ENCODE measurements around the gene SLC25A11.

The SLC25A11 gene, protein sequence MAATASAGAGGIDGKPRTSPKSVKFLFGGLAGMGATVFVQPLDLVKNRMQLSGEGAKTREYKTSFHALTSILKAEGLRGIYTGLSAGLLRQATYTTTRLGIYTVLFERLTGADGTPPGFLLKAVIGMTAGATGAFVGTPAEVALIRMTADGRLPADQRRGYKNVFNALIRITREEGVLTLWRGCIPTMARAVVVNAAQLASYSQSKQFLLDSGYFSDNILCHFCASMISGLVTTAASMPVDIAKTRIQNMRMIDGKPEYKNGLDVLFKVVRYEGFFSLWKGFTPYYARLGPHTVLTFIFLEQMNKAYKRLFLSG

DNA sequence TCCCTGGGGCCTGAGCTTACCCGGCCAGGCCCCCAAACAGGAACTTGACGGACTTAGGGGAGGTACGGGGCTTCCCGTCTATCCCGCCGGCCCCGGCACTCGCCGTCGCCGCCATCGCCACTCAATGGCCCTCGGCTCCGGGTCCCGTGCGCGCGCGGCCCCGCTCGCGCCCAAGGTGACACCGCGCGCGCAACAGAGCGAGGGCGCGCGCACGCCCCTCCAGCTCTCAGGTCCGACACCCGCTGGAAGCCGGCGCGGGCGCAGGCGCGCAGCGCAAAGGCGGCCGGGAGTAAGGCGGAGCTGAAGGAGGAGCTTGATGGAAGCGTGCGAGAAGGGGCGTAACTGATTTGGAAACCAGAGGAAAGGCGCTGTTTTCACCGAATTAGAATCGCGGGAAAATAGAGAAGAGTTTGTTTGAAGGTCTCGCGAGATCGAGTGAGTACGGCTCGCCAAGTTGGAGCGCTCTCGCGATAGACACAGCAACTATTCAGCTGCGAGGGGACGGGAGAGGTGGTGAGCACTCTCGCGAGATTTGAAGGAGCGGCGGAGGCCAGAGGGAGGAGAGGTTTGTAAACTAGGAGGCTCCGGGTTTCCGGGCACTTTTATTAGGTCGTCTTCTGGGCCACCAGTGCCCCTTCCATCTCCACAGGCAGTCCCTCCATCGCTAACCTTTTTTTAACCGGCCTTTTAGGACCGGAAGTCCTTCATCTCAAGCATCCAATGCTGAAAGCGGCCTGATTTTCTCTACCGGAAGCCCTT lies at the start of gene SLC25A11, which contains the start of gene RNF167:
Gene SLC25A11, minus strand, starts transcription at position 251 of the 759 bp plus-strand sequence. Its CDS starts 136 bp downstream, at position 115.
Gene RNF167, plus strand, starts transcription at position 473 of the 759 bp plus-strand sequence. CDS start 642 bp downstream, outside the sequence.
- TF ChIP-seq, protein P1, sequence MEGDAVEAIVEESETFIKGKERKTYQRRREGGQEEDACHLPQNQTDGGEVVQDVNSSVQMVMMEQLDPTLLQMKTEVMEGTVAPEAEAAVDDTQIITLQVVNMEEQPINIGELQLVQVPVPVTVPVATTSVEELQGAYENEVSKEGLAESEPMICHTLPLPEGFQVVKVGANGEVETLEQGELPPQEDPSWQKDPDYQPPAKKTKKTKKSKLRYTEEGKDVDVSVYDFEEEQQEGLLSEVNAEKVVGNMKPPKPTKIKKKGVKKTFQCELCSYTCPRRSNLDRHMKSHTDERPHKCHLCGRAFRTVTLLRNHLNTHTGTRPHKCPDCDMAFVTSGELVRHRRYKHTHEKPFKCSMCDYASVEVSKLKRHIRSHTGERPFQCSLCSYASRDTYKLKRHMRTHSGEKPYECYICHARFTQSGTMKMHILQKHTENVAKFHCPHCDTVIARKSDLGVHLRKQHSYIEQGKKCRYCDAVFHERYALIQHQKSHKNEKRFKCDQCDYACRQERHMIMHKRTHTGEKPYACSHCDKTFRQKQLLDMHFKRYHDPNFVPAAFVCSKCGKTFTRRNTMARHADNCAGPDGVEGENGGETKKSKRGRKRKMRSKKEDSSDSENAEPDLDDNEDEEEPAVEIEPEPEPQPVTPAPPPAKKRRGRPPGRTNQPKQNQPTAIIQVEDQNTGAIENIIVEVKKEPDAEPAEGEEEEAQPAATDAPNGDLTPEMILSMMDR (IDR thresholded peaks at IDR 0.05; ENCODE audit: borderline replicate concordance, insufficient read depth, low read depth, low read length): no peak
- H3K4me3 ChIP-seq (ENCODE audit: low read depth, low read length): peak within 1 kb of the TSS; percentile 99

DNA sequence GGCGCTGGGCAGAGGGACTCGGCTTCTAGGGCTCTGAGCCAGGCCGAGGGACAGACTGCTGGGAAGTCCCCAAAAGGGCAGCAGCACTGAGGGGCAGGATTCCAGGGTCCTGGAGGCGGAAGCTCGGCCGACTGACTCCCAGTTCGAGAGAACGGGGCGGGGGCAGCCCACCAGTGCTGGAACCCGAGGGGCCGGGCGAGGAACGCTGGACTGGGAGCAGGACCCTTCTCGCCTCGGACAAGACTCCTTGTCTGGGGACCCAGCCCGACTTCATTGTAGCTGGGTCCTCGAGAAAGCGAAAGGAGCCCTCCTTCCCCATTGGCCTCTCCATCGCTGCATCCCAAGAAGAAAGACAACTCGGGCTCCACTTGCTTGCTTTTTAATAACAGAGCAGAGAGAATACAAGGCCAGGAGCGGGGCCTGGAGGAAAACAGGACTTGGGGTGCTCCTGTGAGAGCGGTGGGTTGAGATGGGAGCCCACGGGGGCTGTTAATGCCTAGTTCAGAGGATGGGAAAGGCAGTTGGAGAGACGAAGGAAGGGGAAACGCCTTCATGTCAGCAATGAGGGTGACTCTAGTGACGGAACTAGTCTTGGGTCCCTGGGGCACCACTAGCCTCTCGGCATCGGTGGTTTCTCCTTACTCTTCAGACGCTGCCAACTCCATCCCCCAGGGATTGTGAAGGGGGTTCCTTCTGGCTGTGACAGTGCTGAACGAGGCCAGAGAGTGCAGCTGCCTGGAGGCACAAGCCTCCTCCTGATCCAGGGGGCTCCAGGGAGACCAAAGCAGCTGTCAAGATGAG lies 48.1 kb upstream of the SLC25A11 start:
- TF ChIP-seq, protein P1 (IDR thresholded peaks at IDR 0.05; ENCODE audit: borderline replicate concordance, insufficient read depth, low read depth, low read length): no peak
- peak overlapping the region; percentile 100 for H3K4me3 ChIP-seq (ENCODE audit: low read depth, low read length)

DNA sequence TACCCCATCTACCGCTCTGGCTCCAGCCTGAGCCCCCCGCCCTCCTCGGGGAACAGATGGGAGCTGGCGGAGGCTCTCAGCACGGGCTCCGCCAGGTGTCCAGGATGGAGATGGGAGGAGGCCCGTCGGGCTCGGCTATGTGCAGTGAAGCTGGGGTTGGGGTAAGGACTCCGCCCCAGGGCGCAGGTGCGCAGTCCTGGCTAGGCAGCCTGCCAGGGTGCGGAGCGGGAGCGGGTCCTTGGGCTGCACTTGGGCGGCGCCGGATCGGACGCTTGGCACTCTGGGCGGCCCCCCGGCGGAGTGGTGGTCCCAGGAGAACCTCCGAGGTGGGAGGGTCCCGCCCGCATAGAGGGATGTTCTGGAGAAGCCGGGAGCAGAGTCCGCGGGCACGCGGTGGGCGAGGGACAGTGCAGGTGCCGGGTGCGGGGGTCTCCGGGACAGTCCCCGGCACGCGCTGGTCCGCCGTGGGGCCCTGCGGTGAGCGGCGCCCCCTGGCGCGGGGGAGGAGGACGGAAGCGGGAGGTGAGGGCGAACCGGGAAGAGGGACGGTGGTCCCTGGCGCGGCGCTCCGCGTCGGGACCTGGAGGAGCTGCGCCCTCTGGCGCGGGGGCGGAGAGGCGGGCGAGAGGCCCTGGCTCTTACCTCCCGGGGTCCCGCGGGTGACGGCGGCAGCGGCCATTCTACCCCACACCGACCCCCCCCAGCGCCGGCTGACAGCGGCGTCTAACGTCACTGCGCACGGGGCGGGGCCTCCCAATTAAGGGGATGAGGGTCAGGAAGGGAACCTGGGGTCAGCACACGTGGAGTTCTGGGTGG lies 47.3 kb upstream of the SLC25A11 start, which contains the start of gene CAMTA2:
Gene CAMTA2, minus strand, starts transcription at position 725 of the 816 bp plus-strand sequence. CDS start 1,453 bp downstream, outside the sequence.
- TF ChIP-seq, protein P1 (IDR thresholded peaks at IDR 0.05; ENCODE audit: borderline replicate concordance, insufficient read depth, low read depth, low read length): peak; percentile 80
- peak within 1 kb of the TSS; percentile 100 for H3K4me3 ChIP-seq (ENCODE audit: low read depth, low read length)

DNA sequence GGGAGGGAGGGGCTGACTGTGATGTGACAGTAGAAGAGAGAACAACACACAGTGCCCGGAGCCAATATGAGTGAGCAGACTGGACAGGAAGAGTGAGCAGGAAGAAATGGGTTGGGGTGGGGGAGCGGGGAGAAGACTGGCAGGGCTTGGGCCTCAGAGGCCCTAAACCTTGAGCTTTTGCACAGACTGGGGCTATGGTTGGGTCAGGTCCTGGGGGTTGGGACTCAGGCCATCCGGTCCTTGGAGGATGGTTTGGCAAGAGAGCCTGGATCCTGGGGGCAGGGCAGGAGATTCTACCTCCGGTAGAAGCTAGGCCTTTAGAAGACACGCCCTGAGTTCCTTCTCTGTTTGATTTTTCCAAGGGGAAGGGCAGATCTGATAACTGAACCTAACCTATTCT lies 46.6 kb upstream of the SLC25A11 start:
- TF ChIP-seq, protein P1 (IDR thresholded peaks at IDR 0.05; ENCODE audit: borderline replicate concordance, insufficient read depth, low read depth, low read length): no peak
- peak overlapping the region; percentile 100 for H3K4me3 ChIP-seq (ENCODE audit: low read depth, low read length)

DNA sequence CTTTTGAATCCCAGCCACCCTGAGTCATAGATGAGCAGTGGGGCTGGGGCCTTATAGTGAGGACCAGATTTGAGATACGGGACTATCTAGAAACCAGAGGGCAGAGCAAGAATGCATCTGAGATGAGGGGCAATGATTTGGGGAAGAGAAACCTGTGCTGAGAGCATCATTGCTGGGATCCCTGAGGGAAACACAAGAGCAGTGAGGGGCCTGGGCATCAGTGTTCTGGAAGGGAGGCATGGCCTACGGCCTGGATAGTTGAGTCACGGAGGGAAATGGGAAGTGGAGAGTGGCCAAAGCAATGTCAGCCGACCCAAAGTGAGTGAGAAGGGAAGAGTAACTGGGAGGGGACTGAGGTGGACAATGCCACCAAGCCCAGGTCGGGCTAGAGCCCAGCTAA lies 42.5 kb upstream of the SLC25A11 start:
- TF ChIP-seq, protein P1 (IDR thresholded peaks at IDR 0.05; ENCODE audit: borderline replicate concordance, insufficient read depth, low read depth, low read length): no peak
- no peak overlapping the region for H3K4me3 ChIP-seq (ENCODE audit: low read depth, low read length)

DNA sequence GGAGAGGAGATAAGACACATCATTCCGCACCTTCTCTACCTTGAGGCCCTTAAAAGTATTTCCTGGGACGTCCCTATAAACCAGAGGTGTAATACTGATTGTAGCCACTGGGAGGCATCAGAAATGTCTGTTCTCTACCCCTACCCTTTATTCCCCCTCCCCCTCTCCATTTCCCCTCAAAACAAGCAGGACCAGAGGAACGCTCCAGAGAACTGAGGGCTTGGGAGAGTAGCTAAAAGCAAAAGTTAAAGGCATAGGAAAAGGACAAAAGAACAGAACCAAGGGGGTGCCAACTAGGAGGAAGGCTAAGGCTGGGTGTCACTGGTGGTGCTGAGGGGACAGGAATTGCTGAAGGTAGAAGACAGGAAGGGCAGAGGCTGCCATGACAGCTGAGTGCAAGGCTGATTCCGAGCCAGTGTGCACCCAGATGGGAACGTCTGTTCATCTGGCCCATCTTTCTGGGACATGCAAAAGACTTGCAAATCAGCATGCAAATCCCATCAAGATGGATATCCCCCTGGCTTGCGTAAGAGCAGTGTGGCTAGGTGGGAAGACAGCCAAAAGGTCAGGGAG lies 40.9 kb upstream of the SLC25A11 start:
- no peak overlapping the region for H3K4me3 ChIP-seq (ENCODE audit: low read depth, low read length)
- TF ChIP-seq, protein P1 (IDR thresholded peaks at IDR 0.05; ENCODE audit: borderline replicate concordance, insufficient read depth, low read depth, low read length): peak; percentile 59

Measured in GM12875 (cell line).